ENCODE data around the gene ATP5MG.

- no peak for TF ChIP-seq CTCF (IDR thresholded peaks at IDR 0.05; ENCODE audit: insufficient read depth, low read depth, low read length)
- TF ChIP-seq EZH2 (IDR thresholded peaks at IDR 0.05; ENCODE audit: insufficient read depth, low read length): no peak
These were observed 13.8 kb downstream of the ATP5MG start for GRCh38 chr11:118415062-118415738.
